Astrocyte (in vitro differentiated cells and primary cell): Measurements from ENCODE around the gene STAB2.

Experiments
- EZH2 ChIP-seq: IDR thresholded peaks from 2 replicates; pipeline ENCODE4 v1.6.1; 2012; ENCODE audit warnings: mild to moderate bottlenecking, low read length, inconsistent platforms; ENCODE audit not compliant: insufficient read depth
- TF ChIP-seq, protein P1 (sequence below): IDR thresholded peaks from 2 replicates; pipeline ENCODE4 v1.5.1; 2011; ENCODE audit warnings: low read depth, mild to moderate bottlenecking, inconsistent platforms, low read length, moderate library complexity; ENCODE audit not compliant: insufficient read depth

DNA sequence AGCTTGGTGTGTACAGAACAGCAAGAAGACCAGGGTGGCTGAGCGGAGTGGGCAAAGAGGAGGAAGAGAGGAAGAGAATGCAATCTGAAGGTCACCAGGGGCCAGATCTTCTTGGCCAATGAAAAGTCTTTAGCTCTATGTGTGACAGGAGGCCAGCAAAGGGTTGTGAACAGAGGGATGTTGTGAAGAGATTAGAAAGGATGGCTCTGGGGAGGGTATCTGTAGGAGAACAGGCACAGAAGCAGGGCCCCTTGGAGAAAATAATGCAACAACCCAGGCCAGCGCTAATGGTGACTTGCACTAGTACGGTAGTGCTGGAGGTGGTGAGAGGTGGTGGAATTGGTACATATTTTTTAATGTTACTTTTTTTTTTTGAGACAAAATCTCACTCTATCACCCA, 156.7 kb downstream of the STAB2 start:
- TF ChIP-seq, protein P1, sequence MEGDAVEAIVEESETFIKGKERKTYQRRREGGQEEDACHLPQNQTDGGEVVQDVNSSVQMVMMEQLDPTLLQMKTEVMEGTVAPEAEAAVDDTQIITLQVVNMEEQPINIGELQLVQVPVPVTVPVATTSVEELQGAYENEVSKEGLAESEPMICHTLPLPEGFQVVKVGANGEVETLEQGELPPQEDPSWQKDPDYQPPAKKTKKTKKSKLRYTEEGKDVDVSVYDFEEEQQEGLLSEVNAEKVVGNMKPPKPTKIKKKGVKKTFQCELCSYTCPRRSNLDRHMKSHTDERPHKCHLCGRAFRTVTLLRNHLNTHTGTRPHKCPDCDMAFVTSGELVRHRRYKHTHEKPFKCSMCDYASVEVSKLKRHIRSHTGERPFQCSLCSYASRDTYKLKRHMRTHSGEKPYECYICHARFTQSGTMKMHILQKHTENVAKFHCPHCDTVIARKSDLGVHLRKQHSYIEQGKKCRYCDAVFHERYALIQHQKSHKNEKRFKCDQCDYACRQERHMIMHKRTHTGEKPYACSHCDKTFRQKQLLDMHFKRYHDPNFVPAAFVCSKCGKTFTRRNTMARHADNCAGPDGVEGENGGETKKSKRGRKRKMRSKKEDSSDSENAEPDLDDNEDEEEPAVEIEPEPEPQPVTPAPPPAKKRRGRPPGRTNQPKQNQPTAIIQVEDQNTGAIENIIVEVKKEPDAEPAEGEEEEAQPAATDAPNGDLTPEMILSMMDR: no peak
- TF ChIP-seq EZH2: no peak
